ENCODE measurements around the gene OR14C36.
"Not testable (repeated sequence)": the region's sequence is repeated elsewhere in the genome, so short reads cannot be mapped to it uniquely, and the experiment has no call there.

The OR14C36 gene

GRCh38 chr1:248348475-248348874, at the start of gene OR14C36:
OR14C36 (plus strand) TSS chr1:248348775; CDS start chr1:248348775, 0 bp downstream.
- DNase-seq: no peak

- DNase-seq: no peak
Observed at GRCh38 chr1:248303324-248303723, 45.3 kb upstream of the OR14C36 start, which contains the start of gene OR2T12. OR2T12 (minus strand) TSS chr1:248303424; CDS start chr1:248295578, 7,846 bp downstream.

- DNase-seq: not testable (repeated sequence)
Observed at GRCh38 chr1:248305672-248306071, 42.9 kb upstream of the OR14C36 start.

GRCh38 chr1:248306103-248306502, 42.5 kb upstream of the OR14C36 start:
- DNase-seq: no peak

GRCh38 chr1:248306740-248307139, 41.8 kb upstream of the OR14C36 start:
- not testable (repeated sequence) for DNase-seq

GRCh38 chr1:248316796-248317195, 31.8 kb upstream of the OR14C36 start:
- DNase-seq: no peak

- no peak for DNase-seq
Observed at GRCh38 chr1:248324468-248324867, 24.1 kb upstream of the OR14C36 start, which contains the start of gene OR2M7. OR2M7 (minus strand) TSS chr1:248324568; CDS start chr1:248324568, 0 bp downstream.

GRCh38 chr1:248343451-248343850, 5.1 kb upstream of the OR14C36 start:
- no peak for DNase-seq

- DNase-seq: no peak
Observed at GRCh38 chr1:248359415-248359814, 10.8 kb downstream of the OR14C36 start.

GRCh38 chr1:248361121-248361715, 12.6 kb downstream of the OR14C36 start, which contains the start of gene OR2T4:
OR2T4 (plus strand) TSS chr1:248361665; CDS start chr1:248361665, 0 bp downstream.
- DNase-seq: no peak

GRCh38 chr1:248366609-248367008, 18.0 kb downstream of the OR14C36 start:
- DNase-seq: no peak

- DNase-seq: no peak
Observed at GRCh38 chr1:248372394-248372793, 23.8 kb downstream of the OR14C36 start.

- no peak for DNase-seq
Observed at GRCh38 chr1:248373761-248374160, 25.2 kb downstream of the OR14C36 start.

GRCh38 chr1:248375446-248375845, 26.9 kb downstream of the OR14C36 start, which contains the start of gene OR2T6:
OR2T6 (plus strand) TSS chr1:248375746; CDS start chr1:248387609, 11,863 bp downstream.
- no peak for DNase-seq

GRCh38 chr1:248376916-248377315, 28.3 kb downstream of the OR14C36 start:
- no peak for DNase-seq

- DNase-seq: no peak
Observed at GRCh38 chr1:248380854-248381253, 32.3 kb downstream of the OR14C36 start.

- no peak for DNase-seq
Observed at GRCh38 chr1:248388426-248388825, 39.9 kb downstream of the OR14C36 start.

GRCh38 chr1:248393050-248393449, 44.5 kb downstream of the OR14C36 start:
- no peak for DNase-seq
